GM12878 (cell line): ENCODE measurements around the gene TSEN54. TPM values are rescaled to one million over a fixed set of nuclear protein-coding genes. Genes with fewer than 3 reads are reported as not detected.

Source experiments
- ATAC-seq: fragments of 200-7000 bp; cut with Tn5 transposase; 3 replicates; pipeline ENCODE4 v1.9.1; 2020; ENCODE audit warnings: mild to moderate bottlenecking, moderate library complexity
- BruUV-seq: library from RNA; stranded (reverse); fragments of 400-500 nt; replicated peaks from 2 replicates; lab custom pipeline; 2021; lab: Mats Ljungman, UMichigan
- CTCF ChIA-PET: fragments of 300-600 bp; sonication (Branson Sonifier 250); formaldehyde crosslinking; extraction: SDS; loops from one replicate; lab custom pipeline; 2021; ENCODE audit warnings: inconsistent platforms; lab: Yijun Ruan, JAX
- POLR2A ChIA-PET: fragments of 350-600 bp; formaldehyde crosslinking; extraction: SDS; loops from one replicate; lab custom pipeline; 2021; ENCODE audit warnings: inconsistent platforms; lab: Charles Lee
- RAD21 ChIA-PET: fragments of 300-600 bp; sonication (Branson Sonifier 250); formaldehyde crosslinking; loops from one replicate; lab custom pipeline; 2023; ENCODE audit warnings: antibody characterized with exemption; ENCODE audit not compliant: unreplicated experiment; lab: Charles Lee
- SMC1A ChIA-PET: fragments of 300-600 bp; sonication (Branson Sonifier 250); formaldehyde crosslinking; loops from one replicate; lab custom pipeline; 2023; ENCODE audit not compliant: unreplicated experiment, uncharacterized antibody; lab: Charles Lee
- DNase-seq: peaks from one replicate; pipeline ENCODE4 v3.0.0-alpha.2; 2011; ENCODE audit warnings: low read depth, low spot score
- FAIRE-seq: peaks from 3 replicates; lab custom pipeline; 2011; peaks lifted over from hg19 to GRCh38; lab: Jason Lieb, UNC
- H2AFZ ChIP-seq: 2 replicates; pipeline ENCODE4 v1.6.0; 2011; ENCODE audit warnings: low read depth, low read length, control low read depth; ENCODE audit not compliant: control insufficient read depth
- H3K27ac ChIP-seq: 2 replicates; pipeline ENCODE4 v1.5.1; 2011; ENCODE audit warnings: control low read depth; ENCODE audit not compliant: control insufficient read depth, insufficient read depth
- H3K27me3 ChIP-seq, 2 experiments: replicated peaks in 1 of 2; 2 replicates each; pipeline versions ENCODE4 v1.6.0 to v1.6.1; 2011; ENCODE audit warnings: low read length in 1 of 2; ENCODE audit not compliant: control insufficient read depth in 2 of 2, insufficient read depth in 2 of 2
- H3K36me3 ChIP-seq, 2 experiments: 2 replicates each; pipeline ENCODE4 v1.5.1; 2011; ENCODE audit warnings: low read length in 1 of 2; ENCODE audit not compliant: control insufficient read depth in 2 of 2, insufficient read depth in 2 of 2
- H3K4me1 ChIP-seq: 2 replicates; pipeline ENCODE4 v1.6.1; 2011; ENCODE audit warnings: mild to moderate bottlenecking, low read length, moderate library complexity, mixed read lengths; ENCODE audit not compliant: control insufficient read depth, insufficient read depth
- H3K4me2 ChIP-seq: 2 replicates; pipeline ENCODE4 v1.6.0; 2011; ENCODE audit warnings: control low read depth; ENCODE audit not compliant: control insufficient read depth, insufficient read depth
- H3K4me3 ChIP-seq: fragments of 200-600 bp; sonication (generic); 2 replicates; pipeline ENCODE4 v1.5.1; 2016
- H3K79me2 ChIP-seq: 2 replicates; pipeline ENCODE4 v1.6.0; 2011; ENCODE audit warnings: low read length; ENCODE audit not compliant: control insufficient read depth, insufficient read depth
- H3K9ac ChIP-seq: 2 replicates; pipeline ENCODE4 v1.8.0; 2011; ENCODE audit warnings: low read length, control low read depth, mixed read lengths; ENCODE audit not compliant: control insufficient read depth, insufficient read depth
- H3K9me3 ChIP-seq: replicated peaks from 3 replicates; pipeline ENCODE4 v1.5.1; 2011; ENCODE audit warnings: mild to moderate bottlenecking, low read length; ENCODE audit not compliant: control insufficient read depth, insufficient read depth
- H4K20me1 ChIP-seq: 2 replicates; pipeline ENCODE4 v1.6.0; 2011; ENCODE audit not compliant: control insufficient read depth, insufficient read depth
- BACH1 ChIP-seq: fragments of 450-650 bp; IDR thresholded peaks from 2 replicates; pipeline ENCODE4 v1.6.1; 2017; ENCODE audit warnings: mild to moderate bottlenecking, borderline replicate concordance
- CREM ChIP-seq: IDR thresholded peaks from 2 replicates; pipeline ENCODE4 v1.6.1; 2014; ENCODE audit warnings: antibody characterized with exemption, low read depth
- DPF2 ChIP-seq: fragments of 450-650 bp; IDR thresholded peaks from 2 replicates; pipeline ENCODE4 v1.6.1; 2017; ENCODE audit warnings: mild to moderate bottlenecking
- TBL1XR1 ChIP-seq: IDR thresholded peaks from 2 replicates; pipeline ENCODE4 v1.6.1; 2012; ENCODE audit warnings: low read depth, low read length, improper control_type of control experiment
- ZNF274 ChIP-seq: IDR thresholded peaks from one replicate; pipeline ENCODE4 v1.8.0; 2011; ENCODE audit not compliant: insufficient read length, insufficient read depth
- WGBS: methylation state at CpG from one replicate; pipeline ENCODE4 v1.1.6; 2016; ENCODE audit warnings: low lambda C conversion rate; ENCODE audit not compliant: insufficient replicate concordance, insufficient coverage; ENCODE audit errors: missing lambda C conversion rate; 5-methylcytosine and 5-hydroxymethylcytosine counted together
- in situ Hi-C: fragments of 300-500 bp; cut with MboI; formaldehyde crosslinking; loops from 9 replicates; pipeline ENCODE4 v1.14.3; 2018; ENCODE audit warnings: mixed read lengths
- intact Hi-C: fragments of 100-400 bp; cut with micrococcal nuclease; formaldehyde crosslinking; loops from one replicate; pipeline ENCODE4 v1.14.2; 2022; ENCODE audit not compliant: unreplicated experiment
- polyA plus RNA-seq, 11 experiments: library from polyadenylated mRNA; depleted of rRNA in 4 of 11; unstranded in 6 of 11; stranded (reverse) in 5 of 11; fragments of >200 nt; fragmentation: Nextera tagmentation in 4 of 11; fragmentation: Illumina TruSeq in 1 of 11; extraction: Ambion mirVana in 4 of 11; extraction: Trizol in 1 of 11; gene quantifications; 1 replicate in 1 of 11; 2 replicates in 10 of 11; pipeline versions ENCODE4 v1.2.1 to v1.2.3, GENCODE V29; 2011 to 2016; ENCODE audit warnings: inconsistent platforms in 2 of 11, missing spikeins in 2 of 11, low read depth in 1 of 11
- total RNA-seq, 4 experiments: library from RNA; depleted of rRNA in 3 of 4; stranded (reverse); fragments of >200 nt in 3 of 4; fragmentation: Illumina TruSeq in 1 of 4; extraction: Trizol in 1 of 4; gene quantifications; 2 replicates each; pipeline versions ENCODE4 v1.2.1 to v1.2.3, GENCODE V29; 2013 to 2021
- TF ChIP-seq, protein P1 (sequence below): fragments of 450-650 bp; IDR thresholded peaks from 2 replicates; pipeline ENCODE4 v1.6.1; 2016; ENCODE audit warnings: mild to moderate bottlenecking
- TF ChIP-seq, protein P2 (sequence below): fragments of 450-650 bp; IDR thresholded peaks from 2 replicates; pipeline ENCODE4 v1.6.1; 2017; ENCODE audit warnings: mild to moderate bottlenecking, moderate library complexity
- TF ChIP-seq, protein P3 (sequence below): IDR thresholded peaks from 2 replicates; pipeline ENCODE4 v1.6.1; 2012; ENCODE audit warnings: low read depth, low read length, improper control_type of control experiment

TSEN54 gene
- total and polyA plus RNA-seq, 10 of the 15 experiments (the other 5 are each of a cell fraction or from before 2014, with no cell fraction given): 7.1 to 48.0 (median 41.1) TPM

GRCh38 chr17:75506134-75506533 lies 10.2 kb upstream of the TSEN54 start:
- FAIRE-seq (no peak), ATAC-seq (no peak), DNase-seq (no peak)
- no peak overlapping the region for H3K27ac ChIP-seq
- H3K27me3 ChIP-seq: no peaks in the 10 kb centered on the region
- no peak overlapping the region for H2AFZ ChIP-seq
- in situ Hi-C loops: no loop called here
- no peak overlapping the region for H3K4me2 ChIP-seq
- TF ChIP-seq DPF2 (no peak), CREM (no peak), BACH1 (no peak), TBL1XR1 (no peak), ZNF274 (no peak)
- TF ChIP-seq, protein P1, sequence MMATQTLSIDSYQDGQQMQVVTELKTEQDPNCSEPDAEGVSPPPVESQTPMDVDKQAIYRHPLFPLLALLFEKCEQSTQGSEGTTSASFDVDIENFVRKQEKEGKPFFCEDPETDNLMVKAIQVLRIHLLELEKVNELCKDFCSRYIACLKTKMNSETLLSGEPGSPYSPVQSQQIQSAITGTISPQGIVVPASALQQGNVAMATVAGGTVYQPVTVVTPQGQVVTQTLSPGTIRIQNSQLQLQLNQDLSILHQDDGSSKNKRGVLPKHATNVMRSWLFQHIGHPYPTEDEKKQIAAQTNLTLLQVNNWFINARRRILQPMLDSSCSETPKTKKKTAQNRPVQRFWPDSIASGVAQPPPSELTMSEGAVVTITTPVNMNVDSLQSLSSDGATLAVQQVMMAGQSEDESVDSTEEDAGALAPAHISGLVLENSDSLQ: no peak
- TF ChIP-seq, protein P2, sequence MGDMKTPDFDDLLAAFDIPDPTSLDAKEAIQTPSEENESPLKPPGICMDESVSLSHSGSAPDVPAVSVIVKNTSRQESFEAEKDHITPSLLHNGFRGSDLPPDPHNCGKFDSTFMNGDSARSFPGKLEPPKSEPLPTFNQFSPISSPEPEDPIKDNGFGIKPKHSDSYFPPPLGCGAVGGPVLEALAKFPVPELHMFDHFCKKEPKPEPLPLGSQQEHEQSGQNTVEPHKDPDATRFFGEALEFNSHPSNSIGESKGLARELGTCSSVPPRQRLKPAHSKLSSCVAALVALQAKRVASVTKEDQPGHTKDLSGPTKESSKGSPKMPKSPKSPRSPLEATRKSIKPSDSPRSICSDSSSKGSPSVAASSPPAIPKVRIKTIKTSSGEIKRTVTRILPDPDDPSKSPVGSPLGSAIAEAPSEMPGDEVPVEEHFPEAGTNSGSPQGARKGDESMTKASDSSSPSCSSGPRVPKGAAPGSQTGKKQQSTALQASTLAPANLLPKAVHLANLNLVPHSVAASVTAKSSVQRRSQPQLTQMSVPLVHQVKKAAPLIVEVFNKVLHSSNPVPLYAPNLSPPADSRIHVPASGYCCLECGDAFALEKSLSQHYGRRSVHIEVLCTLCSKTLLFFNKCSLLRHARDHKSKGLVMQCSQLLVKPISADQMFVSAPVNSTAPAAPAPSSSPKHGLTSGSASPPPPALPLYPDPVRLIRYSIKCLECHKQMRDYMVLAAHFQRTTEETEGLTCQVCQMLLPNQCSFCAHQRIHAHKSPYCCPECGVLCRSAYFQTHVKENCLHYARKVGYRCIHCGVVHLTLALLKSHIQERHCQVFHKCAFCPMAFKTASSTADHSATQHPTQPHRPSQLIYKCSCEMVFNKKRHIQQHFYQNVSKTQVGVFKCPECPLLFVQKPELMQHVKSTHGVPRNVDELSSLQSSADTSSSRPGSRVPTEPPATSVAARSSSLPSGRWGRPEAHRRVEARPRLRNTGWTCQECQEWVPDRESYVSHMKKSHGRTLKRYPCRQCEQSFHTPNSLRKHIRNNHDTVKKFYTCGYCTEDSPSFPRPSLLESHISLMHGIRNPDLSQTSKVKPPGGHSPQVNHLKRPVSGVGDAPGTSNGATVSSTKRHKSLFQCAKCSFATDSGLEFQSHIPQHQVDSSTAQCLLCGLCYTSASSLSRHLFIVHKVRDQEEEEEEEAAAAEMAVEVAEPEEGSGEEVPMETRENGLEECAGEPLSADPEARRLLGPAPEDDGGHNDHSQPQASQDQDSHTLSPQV: no peak
- TF ChIP-seq, protein P3, sequence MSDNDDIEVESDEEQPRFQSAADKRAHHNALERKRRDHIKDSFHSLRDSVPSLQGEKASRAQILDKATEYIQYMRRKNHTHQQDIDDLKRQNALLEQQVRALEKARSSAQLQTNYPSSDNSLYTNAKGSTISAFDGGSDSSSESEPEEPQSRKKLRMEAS: no peak
- H3K9ac ChIP-seq: no peak overlapping the region
- RAD21 ChIA-PET: no interaction called here
- H3K79me2 ChIP-seq: no peaks in the 10 kb centered on the region
- intact Hi-C loops: no loop called here
- no peaks in the 10 kb centered on the region; a peak in 1 of 4 replicates for H3K36me3 ChIP-seq
- WGBS: 59% methylated on average over 19 of the region's 21 CpGs
- H3K4me3 ChIP-seq: no peak overlapping the region
- SMC1A ChIA-PET: interaction anchor here (1.4 kb wide), 1 partner anchor 77 kb away, joined by 5 read pairs; no protein-coding TSS in a partner anchor
- POLR2A ChIA-PET: interaction anchor here (0.6 kb wide), 1 partner anchor 22 kb away, joined by 3 read pairs; no protein-coding TSS in a partner anchor
- no peaks in the 10 kb centered on the region for H3K9me3 ChIP-seq
- CTCF ChIA-PET: interaction anchor here (1.5 kb wide), 1 partner anchor 10 kb away, joined by 6 read pairs; the partner anchor contains the start of gene TSEN54
- no peaks in the 10 kb centered on the region for H3K4me1 ChIP-seq
- H4K20me1 ChIP-seq: no peaks in the 10 kb centered on the region
- BruUV-seq: no TSS peak
